Progenitor cell of endocrine pancreas (in vitro differentiated cells): ENCODE data around the gene KLHDC3. TPM values are rescaled to one million over a fixed set of nuclear protein-coding genes. Genes with fewer than 3 reads are reported as not detected.

ENCODE experiments used
- DNase-seq: peaks from one replicate; pipeline ENCODE4 v3.0.0; 2021; ENCODE audit warnings: low spot score; ENCODE audit not compliant: unreplicated experiment
- H3K27ac Mint-ChIP-seq: 2 replicates; pipeline ENCODE4 v1.8.0; 2021; ENCODE audit warnings: mild to moderate bottlenecking, moderate library complexity, mixed read lengths
- H3K27me3 Mint-ChIP-seq: 2 replicates; pipeline ENCODE4 v1.8.0; 2021; ENCODE audit warnings: mixed read lengths
- H3K36me3 Mint-ChIP-seq: 2 replicates; pipeline ENCODE4 v1.8.0; 2022; ENCODE audit warnings: mixed read lengths; ENCODE audit not compliant: insufficient read depth
- H3K4me1 Mint-ChIP-seq: 2 replicates; pipeline ENCODE4 v1.8.0; 2021; ENCODE audit warnings: low read depth, mixed read lengths
- H3K4me3 Mint-ChIP-seq: 2 replicates; pipeline ENCODE4 v1.8.0; 2021; ENCODE audit warnings: low read depth, mild to moderate bottlenecking, moderate library complexity, mixed read lengths
- H3K9me3 Mint-ChIP-seq: 2 replicates; pipeline ENCODE4 v1.8.0; 2021; ENCODE audit warnings: low read depth, mixed read lengths
- total RNA-seq: library from RNA; stranded (reverse); gene quantifications from 2 replicates; pipeline ENCODE4 v1.2.1, GENCODE V29; 2021
- TF ChIP-seq, protein P1 (sequence below): fragments of 200-600 bp; sonication (generic); IDR thresholded peaks from one replicate; pipeline ENCODE4 v1.5.0; 2021; ENCODE audit warnings: antibody characterized with exemption, mild to moderate bottlenecking; ENCODE audit not compliant: unreplicated experiment

The KLHDC3 gene
- total RNA-seq, 1 donor from 2014 or later: 91.1 TPM

DNA sequence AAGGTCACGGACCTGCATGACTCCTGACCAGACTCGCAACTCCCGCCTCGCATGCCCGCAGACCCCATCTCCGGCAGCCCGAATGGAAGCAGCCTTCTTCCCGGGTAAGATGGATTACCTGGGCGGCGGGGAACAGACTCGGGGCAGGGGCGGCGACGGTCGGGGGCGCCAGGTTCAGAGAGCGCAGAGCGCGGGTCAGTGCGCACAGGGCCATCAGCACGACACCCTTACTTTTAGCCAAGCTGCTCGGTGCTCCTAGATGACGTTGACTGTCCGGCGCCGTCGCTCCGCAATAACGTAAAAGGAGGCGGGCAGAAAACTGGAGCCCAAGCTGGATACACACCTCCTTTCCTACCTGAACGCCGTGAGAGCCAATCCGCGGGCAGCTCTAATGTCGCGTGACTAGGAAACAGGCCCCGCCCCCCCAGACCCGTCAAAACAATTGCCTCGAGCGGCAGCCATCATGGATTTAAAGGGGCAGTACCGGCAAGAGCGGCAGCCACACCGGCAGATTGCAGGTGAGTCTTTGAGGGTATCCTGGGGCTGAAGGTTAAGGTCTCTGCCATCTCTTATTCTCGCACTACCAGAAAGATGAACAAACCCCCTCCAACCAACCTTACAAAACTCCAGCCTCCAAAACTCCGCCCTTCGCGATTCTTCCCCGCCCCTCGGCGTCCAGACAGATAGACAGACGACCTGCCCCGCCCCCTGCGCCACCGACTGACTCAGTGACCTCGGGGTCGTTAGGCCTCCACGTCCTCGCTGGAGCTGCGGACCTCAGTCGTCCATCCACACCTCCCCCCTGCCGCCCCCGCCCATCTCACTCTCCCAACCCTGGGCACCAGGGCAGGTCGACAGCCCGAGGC, 45.4 kb downstream of the KLHDC3 start, which contains the start of the genes KLC4 and MRPL2:
KLC4 (plus strand) TSS at position 464 of the 866 bp plus-strand sequence. CDS start 1,705 bp downstream, outside the sequence.
MRPL2 (minus strand) TSS at position 267 of the 866 bp plus-strand sequence; CDS start at position 214, 53 bp downstream.
- peak; percentile 92 for DNase-seq
- H3K4me1 Mint-ChIP-seq: peaks cover 24% of the 10 kb centered on the region
- peak within 1 kb of the TSS; percentile 98 for H3K4me3 Mint-ChIP-seq
- H3K27me3 Mint-ChIP-seq: no peaks in the 10 kb centered on the region
- no peaks in the 10 kb centered on the region for H3K9me3 Mint-ChIP-seq
- H3K36me3 Mint-ChIP-seq: peaks cover 5% of the 10 kb centered on the region
- peak within 1 kb of the TSS; percentile 99 for H3K27ac Mint-ChIP-seq
- TF ChIP-seq, protein P1, sequence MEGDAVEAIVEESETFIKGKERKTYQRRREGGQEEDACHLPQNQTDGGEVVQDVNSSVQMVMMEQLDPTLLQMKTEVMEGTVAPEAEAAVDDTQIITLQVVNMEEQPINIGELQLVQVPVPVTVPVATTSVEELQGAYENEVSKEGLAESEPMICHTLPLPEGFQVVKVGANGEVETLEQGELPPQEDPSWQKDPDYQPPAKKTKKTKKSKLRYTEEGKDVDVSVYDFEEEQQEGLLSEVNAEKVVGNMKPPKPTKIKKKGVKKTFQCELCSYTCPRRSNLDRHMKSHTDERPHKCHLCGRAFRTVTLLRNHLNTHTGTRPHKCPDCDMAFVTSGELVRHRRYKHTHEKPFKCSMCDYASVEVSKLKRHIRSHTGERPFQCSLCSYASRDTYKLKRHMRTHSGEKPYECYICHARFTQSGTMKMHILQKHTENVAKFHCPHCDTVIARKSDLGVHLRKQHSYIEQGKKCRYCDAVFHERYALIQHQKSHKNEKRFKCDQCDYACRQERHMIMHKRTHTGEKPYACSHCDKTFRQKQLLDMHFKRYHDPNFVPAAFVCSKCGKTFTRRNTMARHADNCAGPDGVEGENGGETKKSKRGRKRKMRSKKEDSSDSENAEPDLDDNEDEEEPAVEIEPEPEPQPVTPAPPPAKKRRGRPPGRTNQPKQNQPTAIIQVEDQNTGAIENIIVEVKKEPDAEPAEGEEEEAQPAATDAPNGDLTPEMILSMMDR: no peak

DNA sequence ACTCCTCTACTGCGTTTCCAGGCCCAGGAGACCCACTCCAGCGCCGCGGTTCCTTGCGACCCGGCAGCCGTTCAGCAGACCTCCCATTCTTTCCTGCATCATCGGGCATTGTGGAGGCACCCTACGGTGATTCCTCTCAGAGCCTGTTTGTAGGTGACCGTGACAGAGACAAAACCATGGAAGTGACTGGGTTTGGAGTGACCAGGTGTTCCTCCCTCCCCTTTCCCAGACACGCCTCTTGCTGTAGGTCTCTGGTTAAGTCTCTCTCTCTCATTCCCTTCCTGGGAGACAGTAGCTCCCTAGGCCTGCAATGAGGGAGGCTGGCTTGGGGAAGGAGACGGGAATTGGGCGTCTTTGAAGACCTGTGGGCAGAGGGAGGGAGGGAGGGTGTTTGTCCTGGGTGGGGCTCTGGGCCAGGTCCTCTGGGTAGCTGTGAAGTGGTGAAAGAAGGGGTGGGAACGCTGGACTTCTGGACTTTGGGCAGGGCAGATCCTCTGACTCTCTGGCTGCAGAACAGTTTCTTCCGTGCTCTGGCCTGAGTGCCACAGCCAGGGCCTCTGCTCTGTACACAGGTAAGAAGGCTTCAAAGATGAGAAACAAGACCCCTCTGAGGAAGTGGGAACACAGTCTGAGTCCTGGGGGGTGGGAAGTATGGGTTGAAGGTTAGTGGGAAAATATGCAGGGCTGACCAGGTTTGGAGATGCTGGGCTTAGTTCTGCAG, 46.1 kb downstream of the KLHDC3 start:
- no peak for DNase-seq

GRCh38 chr6:43060755-43061633, 46.9 kb downstream of the KLHDC3 start:
- peaks cover 24% of the 10 kb centered on the region for H3K4me1 Mint-ChIP-seq
- peak overlapping the region; percentile 98 for H3K4me3 Mint-ChIP-seq
- H3K36me3 Mint-ChIP-seq: peaks cover 8% of the 10 kb centered on the region
- no peak for DNase-seq
- peak overlapping the region; percentile 99 for H3K27ac Mint-ChIP-seq
- no peaks in the 10 kb centered on the region for H3K9me3 Mint-ChIP-seq
- TF ChIP-seq, protein P1: no peak
- no peaks in the 10 kb centered on the region for H3K27me3 Mint-ChIP-seq

More for the DNA sequence above, 46.1 kb downstream of the KLHDC3 start:
- TF ChIP-seq, protein P1: no peak
- Mint-ChIP-seq H3K27ac (peak overlapping the region; percentile 99), H3K4me3 (peak overlapping the region; percentile 98), H3K4me1 (peaks cover 24% of the 10 kb centered on the region), H3K27me3 (no peaks in the 10 kb centered on the region), H3K9me3 (no peaks in the 10 kb centered on the region), H3K36me3 (peaks cover 6% of the 10 kb centered on the region)

DNA sequence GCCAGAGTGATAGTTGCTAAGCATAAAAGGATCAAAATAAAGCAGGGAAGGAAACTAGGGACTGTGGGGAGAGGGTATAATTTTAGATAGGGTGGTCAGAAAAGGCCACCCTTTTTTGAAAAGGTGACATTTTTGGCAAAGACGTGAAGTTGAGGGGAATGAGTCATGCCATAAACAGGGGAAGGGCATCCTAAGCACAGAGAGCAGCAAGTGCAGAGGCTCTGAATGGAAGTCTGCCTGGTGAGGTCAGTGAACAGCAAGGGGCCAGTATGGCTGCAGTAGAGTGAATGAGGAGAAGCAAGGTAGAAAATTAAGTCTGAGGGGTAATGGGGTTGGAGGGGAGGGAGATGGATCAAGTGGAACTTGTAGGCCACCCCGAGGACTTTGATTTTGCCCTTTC, 47.8 kb downstream of the KLHDC3 start:
- no peak overlapping the region for H3K27ac Mint-ChIP-seq
- H3K4me1 Mint-ChIP-seq: peaks cover 24% of the 10 kb centered on the region
- no peak for DNase-seq
- TF ChIP-seq, protein P1: no peak
- no peaks in the 10 kb centered on the region for H3K9me3 Mint-ChIP-seq
- H3K36me3 Mint-ChIP-seq: peaks cover 10% of the 10 kb centered on the region
- no peaks in the 10 kb centered on the region for H3K27me3 Mint-ChIP-seq
- H3K4me3 Mint-ChIP-seq: no peak overlapping the region
